HepG2 (cell line): Measurements from ENCODE around the gene TBCCD1. TPM values are rescaled to one million over a fixed set of nuclear protein-coding genes. Genes with fewer than 3 reads are reported as not detected.

ENCODE experiments used
- ATAC-seq: fragments of 200-7000 bp; cut with Tn5 transposase; 3 replicates; pipeline ENCODE4 v1.9.1; 2020; ENCODE audit warnings: mild to moderate bottlenecking, moderate library complexity
- BruUV-seq: library from RNA; stranded (reverse); fragments of 400-500 nt; replicated peaks from 2 replicates; lab custom pipeline; 2021; lab: Mats Ljungman, UMichigan
- CTCF ChIA-PET: fragments of 300-600 bp; formaldehyde crosslinking; extraction: SDS; loops from one replicate; lab custom pipeline; 2021; ENCODE audit warnings: low total read pairs, inconsistent platforms, low intra/inter-chr PET ratio; lab: Yijun Ruan, JAX
- POLR2A ChIA-PET: fragments of 350-600 bp; sonication (Branson Sonifier 250); formaldehyde crosslinking; loops from one replicate; lab custom pipeline; 2020; ENCODE audit warnings: antibody characterized with exemption, inconsistent platforms; lab: Yijun Ruan, JAX
- DNase-seq: peaks from one replicate; pipeline ENCODE4 v3.0.0-alpha.2; 2015; ENCODE audit warnings: low spot score
- FAIRE-seq: peaks from 3 replicates; lab custom pipeline; 2011; peaks lifted over from hg19 to GRCh38; lab: Jason Lieb, UNC
- H2AFZ ChIP-seq: one replicate; pipeline ENCODE4 v1.6.1; 2011; ENCODE audit warnings: low read length, inconsistent platforms
- H3K27ac ChIP-seq: fragments of 300-600 bp; 3 replicates; pipeline ENCODE4 v1.8.0; 2011; ENCODE audit warnings: mixed run types, mild to moderate bottlenecking, mixed read lengths, low read length, inconsistent platforms; ENCODE audit not compliant: insufficient read depth; ENCODE audit errors: extremely low read length
- H3K27me3 ChIP-seq, 2 experiments: fragments of 200-600 bp in 1 of 2; 2 replicates in 1 of 2; 3 replicates in 1 of 2; pipeline versions ENCODE4 v1.6.0 to v1.8.0; 2011; ENCODE audit warnings: low read length in 2 of 2, mild to moderate bottlenecking in 2 of 2, moderate library complexity in 2 of 2, inconsistent platforms in 1 of 2; ENCODE audit not compliant: insufficient read depth in 2 of 2, control insufficient read depth in 1 of 2
- H3K36me3 ChIP-seq, 2 experiments: fragments of 200-600 bp in 1 of 2; replicated peaks in 1 of 2; 2 replicates in 1 of 2; 3 replicates in 1 of 2; pipeline versions ENCODE4 v1.5.1 to v1.8.0; 2011; ENCODE audit warnings: low read length in 2 of 2, inconsistent platforms in 1 of 2; ENCODE audit not compliant: insufficient read depth in 2 of 2, control insufficient read depth in 1 of 2
- H3K4me1 ChIP-seq: 2 replicates; pipeline ENCODE4 v1.5.1; 2012; ENCODE audit warnings: low read length, inconsistent platforms; ENCODE audit not compliant: insufficient read depth
- H3K4me2 ChIP-seq: 2 replicates; pipeline ENCODE4 v1.6.0; 2011; ENCODE audit warnings: low read depth, low read length, inconsistent platforms
- H3K4me3 ChIP-seq, 3 experiments: fragments of 200-600 bp in 1 of 3; sonication (generic), shearing (Covaris generic) in 1 of 3; replicated peaks in 1 of 3; 2 replicates each; pipeline ENCODE4 v1.5.1; 2011 to 2016; ENCODE audit warnings: low read length in 3 of 3, inconsistent platforms in 2 of 3, low read depth in 2 of 3, mild to moderate bottlenecking in 2 of 3, control low read depth in 1 of 3, mixed read lengths in 1 of 3; ENCODE audit not compliant: insufficient read depth in 1 of 3
- H3K79me2 ChIP-seq: one replicate; pipeline ENCODE4 v1.6.1; 2011; ENCODE audit warnings: low read length, inconsistent platforms; ENCODE audit not compliant: insufficient read depth
- H3K9ac ChIP-seq: 2 replicates; pipeline ENCODE4 v1.6.0; 2011; ENCODE audit warnings: mild to moderate bottlenecking, low read depth, low read length, inconsistent platforms; ENCODE audit not compliant: insufficient read depth
- H3K9me3 ChIP-seq: 2 replicates; pipeline ENCODE4 v1.5.1; 2012; ENCODE audit warnings: mild to moderate bottlenecking, low read length
- H4K20me1 ChIP-seq: 2 replicates; pipeline ENCODE4 v1.6.0; 2011; ENCODE audit warnings: inconsistent platforms, mild to moderate bottlenecking, low read length, moderate library complexity; ENCODE audit not compliant: insufficient read depth
- ERF ChIP-seq: IDR thresholded peaks from 2 replicates; pipeline ENCODE4 v1.6.1; 2018; ENCODE audit warnings: missing biosample characterization, missing genetic modification reagents
- POGZ ChIP-seq: sonication (generic); formaldehyde crosslinking; IDR thresholded peaks from 2 replicates; pipeline ENCODE4 v1.4.0; 2020; ENCODE audit warnings: mild to moderate bottlenecking, missing genetic modification reagents
- TCF7L2 ChIP-seq: IDR thresholded peaks from 2 replicates; pipeline ENCODE4 v1.6.1; 2011; ENCODE audit warnings: mild to moderate bottlenecking, low read depth, low read length, moderate library complexity
- ZNF614 ChIP-seq: IDR thresholded peaks from 2 replicates; pipeline ENCODE4 v1.6.1; 2018; ENCODE audit warnings: missing biosample characterization, missing genetic modification reagents, inconsistent platforms, borderline replicate concordance
- ZNF768 ChIP-seq: sonication (generic); formaldehyde crosslinking; IDR thresholded peaks from 2 replicates; pipeline ENCODE4 v1.4.0; 2020; ENCODE audit warnings: missing genetic modification reagents
- ZNF777 ChIP-seq: sonication (generic); formaldehyde crosslinking; IDR thresholded peaks from 2 replicates; pipeline ENCODE4 v1.4.0; 2020; ENCODE audit warnings: missing genetic modification reagents
- ZSCAN30 ChIP-seq: sonication (generic); formaldehyde crosslinking; IDR thresholded peaks from 2 replicates; pipeline ENCODE4 v1.5.0; 2020; ENCODE audit warnings: mild to moderate bottlenecking, missing genetic modification reagents
- WGBS: methylation state at CpG from one replicate; pipeline ENCODE4 v1.1.6; 2017; ENCODE audit warnings: low lambda C conversion rate; 5-methylcytosine and 5-hydroxymethylcytosine counted together
- in situ Hi-C: cut with HindIII; loops from 2 replicates; pipeline ENCODE4 v1.10.0; 2017; ENCODE audit warnings: low pct_unique_long_range_greater_than_20kb; ENCODE audit not compliant: extremely low pct_ligation_motif_present
- intact Hi-C: fragments of 100-400 bp; cut with micrococcal nuclease; formaldehyde crosslinking; loops from one replicate; pipeline ENCODE4 v1.10.0; 2022; ENCODE audit not compliant: unreplicated experiment
- polyA plus RNA-seq, 8 experiments: library from polyadenylated mRNA; depleted of rRNA in 3 of 8; stranded (reverse) in 7 of 8; unstranded in 1 of 8; fragments of >200 nt; fragmentation: Illumina TruSeq in 4 of 8; extraction: Trizol in 4 of 8; gene quantifications; 2 replicates each; pipeline versions ENCODE4 v1.2.1 to v1.2.3, GENCODE V29; 2011 to 2016; ENCODE audit warnings: low read depth in 4 of 8, missing spikeins in 1 of 8, mixed read lengths in 1 of 8; ENCODE audit not compliant: insufficient read depth in 1 of 8
- total RNA-seq, 5 experiments: library from RNA; depleted of rRNA; stranded (reverse); fragments of >200 nt; fragmentation: Illumina TruSeq; extraction: Trizol; gene quantifications; 2 replicates each; pipeline ENCODE4 v1.2.3, GENCODE V29; 2016; ENCODE audit warnings: low read depth in 1 of 5
- TF ChIP-seq, protein P1 (sequence below): IDR thresholded peaks from 2 replicates; pipeline ENCODE4 v1.6.1; 2016; ENCODE audit warnings: missing compliant biosample characterization, missing genetic modification reagents, borderline replicate concordance
- TF ChIP-seq, protein P2 (sequence below): sonication (generic); formaldehyde crosslinking; IDR thresholded peaks from 2 replicates; pipeline ENCODE4 v1.9.0; 2022; ENCODE audit warnings: missing genetic modification reagents, mild to moderate bottlenecking, borderline replicate concordance
- TF ChIP-seq, protein P3 (sequence below): IDR thresholded peaks from 2 replicates; pipeline ENCODE4 v1.4.0; 2020; ENCODE audit warnings: mild to moderate bottlenecking, missing genetic modification reagents
- TF ChIP-seq, protein P4 (sequence below), 2 experiments: IDR thresholded peaks; 2 replicates each; pipeline ENCODE4 v1.6.1; 2011 to 2012; ENCODE audit warnings: low read length in 2 of 2, borderline replicate concordance in 1 of 2, low read depth in 1 of 2, mild to moderate bottlenecking in 1 of 2, moderate library complexity in 1 of 2

TBCCD1 gene
- total and polyA plus RNA-seq, 2 of the 13 experiments (the other 11 are each of a cell fraction or from before 2014, with no cell fraction given) = 13.6 to 16.2 TPM

DNA sequence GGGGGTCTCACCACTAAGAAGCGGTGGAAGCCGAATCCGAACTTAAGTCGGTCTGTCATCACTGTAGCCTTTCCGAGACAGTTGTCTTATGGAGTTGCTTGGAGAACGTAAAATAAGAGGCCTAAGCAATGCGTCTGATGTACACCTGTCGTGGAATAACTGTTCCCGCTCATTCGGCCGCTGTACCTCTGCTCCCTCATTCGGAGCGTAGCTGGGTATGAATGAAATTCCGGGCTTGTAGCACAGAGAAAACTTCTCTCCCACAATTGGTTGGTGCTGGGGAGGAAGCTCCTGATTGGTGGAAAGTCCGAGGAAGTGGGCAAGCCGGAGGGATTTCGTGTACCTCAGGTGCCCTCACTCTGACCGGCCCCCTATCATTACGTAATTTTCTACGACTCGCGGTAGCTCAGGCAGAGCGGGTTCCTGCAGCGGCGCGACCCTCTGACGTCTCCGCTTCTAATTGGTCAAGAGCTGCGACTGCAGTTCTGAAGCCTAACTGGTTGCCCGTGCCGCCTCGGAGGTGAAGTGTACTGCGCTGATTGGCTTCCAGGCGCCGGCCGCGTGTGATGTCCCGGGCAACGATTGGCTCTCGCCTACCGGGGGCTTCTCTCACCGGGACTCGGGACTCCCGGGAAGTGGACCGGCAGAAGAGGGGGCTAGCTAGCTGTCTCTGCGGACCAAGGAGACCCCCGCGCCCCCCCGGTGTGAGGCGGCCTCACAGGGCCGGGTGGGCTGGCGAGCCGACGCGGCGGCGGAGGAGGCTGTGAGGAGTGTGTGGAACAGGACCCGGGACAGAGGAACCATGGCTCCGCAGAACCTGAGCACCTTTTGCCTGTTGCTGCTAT is 3.2 kb upstream of the TBCCD1 start, which contains the start of gene DNAJB11:
TSS of gene DNAJB11 (plus strand) at position 625 of the 845 bp plus-strand sequence. CDS start at position 803, 178 bp downstream.
- Histone ChIP-seq H3K9ac (peak within 1 kb of the TSS; percentile 94), H3K79me2 (peaks cover 55% of the 10 kb centered on the region), H3K27me3 (no peaks in the 10 kb centered on the region; a peak in 1 of 5 replicates), H2AFZ (no peak within 1 kb of the TSS), H3K27ac (peak within 1 kb of the TSS; percentile 86), H3K36me3 (peaks cover 3 to 28% of the 10 kb centered on the region in 2 experiments), H3K4me3 (peak within 1 kb of the TSS; percentile 86 to 100 (median 93)), H3K4me1 (peaks cover 61% of the 10 kb centered on the region), H3K4me2 (peak within 1 kb of the TSS; percentile 100), H4K20me1 (no peaks in the 10 kb centered on the region), H3K9me3 (no peaks in the 10 kb centered on the region)
- ATAC-seq (peak; percentile 89), FAIRE-seq (peak; percentile 100), DNase-seq (peak; percentile 99)
- no TSS peak for BruUV-seq
- ChIA-PET POLR2A (interaction anchor here (0.6 to 6.5 kb wide), 23 partner anchors 9 to 633 kb away, joined by 3 to 111 read pairs (median 4); partner anchors contain the start of genes AHSG, EIF4A2, ETV5 and TRA2B), CTCF (no interaction called here)
- intact Hi-C loops = loop anchor here (2.0 kb wide), 1 partner anchor 42 kb away; the partner anchor contains the start of gene AHSG
- in situ Hi-C loops = no loop called here
- 1% methylated on average over 34 of the region's 59 CpGs for WGBS
- TF ChIP-seq, protein P1, sequence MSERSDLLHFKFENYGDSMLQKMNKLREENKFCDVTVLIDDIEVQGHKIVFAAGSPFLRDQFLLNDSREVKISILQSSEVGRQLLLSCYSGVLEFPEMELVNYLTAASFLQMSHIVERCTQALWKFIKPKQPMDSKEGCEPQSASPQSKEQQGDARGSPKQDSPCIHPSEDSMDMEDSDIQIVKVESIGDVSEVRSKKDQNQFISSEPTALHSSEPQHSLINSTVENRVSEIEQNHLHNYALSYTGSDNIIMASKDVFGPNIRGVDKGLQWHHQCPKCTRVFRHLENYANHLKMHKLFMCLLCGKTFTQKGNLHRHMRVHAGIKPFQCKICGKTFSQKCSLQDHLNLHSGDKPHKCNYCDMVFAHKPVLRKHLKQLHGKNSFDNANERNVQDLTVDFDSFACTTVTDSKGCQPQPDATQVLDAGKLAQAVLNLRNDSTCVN (CRISPR knock-in tag) = no peak
- peak; percentile 96 for TF ChIP-seq POGZ (CRISPR knock-in tag)
- TF ChIP-seq, protein P2, sequence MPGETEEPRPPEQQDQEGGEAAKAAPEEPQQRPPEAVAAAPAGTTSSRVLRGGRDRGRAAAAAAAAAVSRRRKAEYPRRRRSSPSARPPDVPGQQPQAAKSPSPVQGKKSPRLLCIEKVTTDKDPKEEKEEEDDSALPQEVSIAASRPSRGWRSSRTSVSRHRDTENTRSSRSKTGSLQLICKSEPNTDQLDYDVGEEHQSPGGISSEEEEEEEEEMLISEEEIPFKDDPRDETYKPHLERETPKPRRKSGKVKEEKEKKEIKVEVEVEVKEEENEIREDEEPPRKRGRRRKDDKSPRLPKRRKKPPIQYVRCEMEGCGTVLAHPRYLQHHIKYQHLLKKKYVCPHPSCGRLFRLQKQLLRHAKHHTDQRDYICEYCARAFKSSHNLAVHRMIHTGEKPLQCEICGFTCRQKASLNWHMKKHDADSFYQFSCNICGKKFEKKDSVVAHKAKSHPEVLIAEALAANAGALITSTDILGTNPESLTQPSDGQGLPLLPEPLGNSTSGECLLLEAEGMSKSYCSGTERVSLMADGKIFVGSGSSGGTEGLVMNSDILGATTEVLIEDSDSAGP (CRISPR knock-in tag) = peak; percentile 17; the same call in 1 of the 2 replicates
- no peak for TF ChIP-seq TCF7L2
- TF ChIP-seq ZNF768 (CRISPR knock-in tag) = peak; percentile 42; the same call in 1 of the 2 replicates
- TF ChIP-seq, protein P3, sequence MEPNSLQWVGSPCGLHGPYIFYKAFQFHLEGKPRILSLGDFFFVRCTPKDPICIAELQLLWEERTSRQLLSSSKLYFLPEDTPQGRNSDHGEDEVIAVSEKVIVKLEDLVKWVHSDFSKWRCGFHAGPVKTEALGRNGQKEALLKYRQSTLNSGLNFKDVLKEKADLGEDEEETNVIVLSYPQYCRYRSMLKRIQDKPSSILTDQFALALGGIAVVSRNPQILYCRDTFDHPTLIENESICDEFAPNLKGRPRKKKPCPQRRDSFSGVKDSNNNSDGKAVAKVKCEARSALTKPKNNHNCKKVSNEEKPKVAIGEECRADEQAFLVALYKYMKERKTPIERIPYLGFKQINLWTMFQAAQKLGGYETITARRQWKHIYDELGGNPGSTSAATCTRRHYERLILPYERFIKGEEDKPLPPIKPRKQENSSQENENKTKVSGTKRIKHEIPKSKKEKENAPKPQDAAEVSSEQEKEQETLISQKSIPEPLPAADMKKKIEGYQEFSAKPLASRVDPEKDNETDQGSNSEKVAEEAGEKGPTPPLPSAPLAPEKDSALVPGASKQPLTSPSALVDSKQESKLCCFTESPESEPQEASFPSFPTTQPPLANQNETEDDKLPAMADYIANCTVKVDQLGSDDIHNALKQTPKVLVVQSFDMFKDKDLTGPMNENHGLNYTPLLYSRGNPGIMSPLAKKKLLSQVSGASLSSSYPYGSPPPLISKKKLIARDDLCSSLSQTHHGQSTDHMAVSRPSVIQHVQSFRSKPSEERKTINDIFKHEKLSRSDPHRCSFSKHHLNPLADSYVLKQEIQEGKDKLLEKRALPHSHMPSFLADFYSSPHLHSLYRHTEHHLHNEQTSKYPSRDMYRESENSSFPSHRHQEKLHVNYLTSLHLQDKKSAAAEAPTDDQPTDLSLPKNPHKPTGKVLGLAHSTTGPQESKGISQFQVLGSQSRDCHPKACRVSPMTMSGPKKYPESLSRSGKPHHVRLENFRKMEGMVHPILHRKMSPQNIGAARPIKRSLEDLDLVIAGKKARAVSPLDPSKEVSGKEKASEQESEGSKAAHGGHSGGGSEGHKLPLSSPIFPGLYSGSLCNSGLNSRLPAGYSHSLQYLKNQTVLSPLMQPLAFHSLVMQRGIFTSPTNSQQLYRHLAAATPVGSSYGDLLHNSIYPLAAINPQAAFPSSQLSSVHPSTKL = peak; percentile 39; the same call in 1 of the 2 replicates
- TF ChIP-seq, protein P4, sequence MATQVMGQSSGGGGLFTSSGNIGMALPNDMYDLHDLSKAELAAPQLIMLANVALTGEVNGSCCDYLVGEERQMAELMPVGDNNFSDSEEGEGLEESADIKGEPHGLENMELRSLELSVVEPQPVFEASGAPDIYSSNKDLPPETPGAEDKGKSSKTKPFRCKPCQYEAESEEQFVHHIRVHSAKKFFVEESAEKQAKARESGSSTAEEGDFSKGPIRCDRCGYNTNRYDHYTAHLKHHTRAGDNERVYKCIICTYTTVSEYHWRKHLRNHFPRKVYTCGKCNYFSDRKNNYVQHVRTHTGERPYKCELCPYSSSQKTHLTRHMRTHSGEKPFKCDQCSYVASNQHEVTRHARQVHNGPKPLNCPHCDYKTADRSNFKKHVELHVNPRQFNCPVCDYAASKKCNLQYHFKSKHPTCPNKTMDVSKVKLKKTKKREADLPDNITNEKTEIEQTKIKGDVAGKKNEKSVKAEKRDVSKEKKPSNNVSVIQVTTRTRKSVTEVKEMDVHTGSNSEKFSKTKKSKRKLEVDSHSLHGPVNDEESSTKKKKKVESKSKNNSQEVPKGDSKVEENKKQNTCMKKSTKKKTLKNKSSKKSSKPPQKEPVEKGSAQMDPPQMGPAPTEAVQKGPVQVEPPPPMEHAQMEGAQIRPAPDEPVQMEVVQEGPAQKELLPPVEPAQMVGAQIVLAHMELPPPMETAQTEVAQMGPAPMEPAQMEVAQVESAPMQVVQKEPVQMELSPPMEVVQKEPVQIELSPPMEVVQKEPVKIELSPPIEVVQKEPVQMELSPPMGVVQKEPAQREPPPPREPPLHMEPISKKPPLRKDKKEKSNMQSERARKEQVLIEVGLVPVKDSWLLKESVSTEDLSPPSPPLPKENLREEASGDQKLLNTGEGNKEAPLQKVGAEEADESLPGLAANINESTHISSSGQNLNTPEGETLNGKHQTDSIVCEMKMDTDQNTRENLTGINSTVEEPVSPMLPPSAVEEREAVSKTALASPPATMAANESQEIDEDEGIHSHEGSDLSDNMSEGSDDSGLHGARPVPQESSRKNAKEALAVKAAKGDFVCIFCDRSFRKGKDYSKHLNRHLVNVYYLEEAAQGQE (IDR thresholded peaks at IDR 0.05; ENCODE audit: borderline replicate concordance in 1 of 2, low read depth in 1 of 2, low read length in 2 of 2) = peak in 1 of 2 experiments; percentile 56; a peak in 1 of 4 replicates
- TF ChIP-seq ZSCAN30 (CRISPR knock-in tag) = no peak
- TF ChIP-seq ZNF614 (CRISPR knock-in tag) = 0 out of 2 replicates have a peak, but pooled peaks have one; percentile 40
- peak; percentile 66; the same call in 1 of the 2 replicates for TF ChIP-seq ERF (CRISPR knock-in tag)
- no peak for TF ChIP-seq ZNF777 (CRISPR knock-in tag)
